ENCODE data around the gene PPP2R2D.

DNA sequence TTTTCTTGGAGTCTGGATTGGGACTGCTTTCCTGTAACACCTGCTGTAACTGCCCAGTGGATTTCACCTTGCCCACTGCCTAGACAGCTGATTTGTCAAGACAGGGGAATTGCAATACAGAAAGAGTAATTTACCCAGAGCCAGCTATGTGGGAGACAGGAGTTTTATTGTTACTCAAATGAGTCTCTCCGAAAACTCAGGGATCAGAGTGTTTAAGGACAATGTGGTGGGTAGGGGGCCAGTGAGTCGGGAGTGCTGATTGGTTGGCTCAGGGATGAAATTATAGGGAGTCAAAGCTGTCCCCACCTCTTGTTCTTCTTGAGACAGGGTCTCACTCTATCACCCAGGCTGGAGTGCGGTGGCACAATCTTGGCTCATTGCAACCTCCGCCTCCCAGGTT, 106.2 kb downstream of the PPP2R2D start:
- TF ChIP-seq, protein P1, sequence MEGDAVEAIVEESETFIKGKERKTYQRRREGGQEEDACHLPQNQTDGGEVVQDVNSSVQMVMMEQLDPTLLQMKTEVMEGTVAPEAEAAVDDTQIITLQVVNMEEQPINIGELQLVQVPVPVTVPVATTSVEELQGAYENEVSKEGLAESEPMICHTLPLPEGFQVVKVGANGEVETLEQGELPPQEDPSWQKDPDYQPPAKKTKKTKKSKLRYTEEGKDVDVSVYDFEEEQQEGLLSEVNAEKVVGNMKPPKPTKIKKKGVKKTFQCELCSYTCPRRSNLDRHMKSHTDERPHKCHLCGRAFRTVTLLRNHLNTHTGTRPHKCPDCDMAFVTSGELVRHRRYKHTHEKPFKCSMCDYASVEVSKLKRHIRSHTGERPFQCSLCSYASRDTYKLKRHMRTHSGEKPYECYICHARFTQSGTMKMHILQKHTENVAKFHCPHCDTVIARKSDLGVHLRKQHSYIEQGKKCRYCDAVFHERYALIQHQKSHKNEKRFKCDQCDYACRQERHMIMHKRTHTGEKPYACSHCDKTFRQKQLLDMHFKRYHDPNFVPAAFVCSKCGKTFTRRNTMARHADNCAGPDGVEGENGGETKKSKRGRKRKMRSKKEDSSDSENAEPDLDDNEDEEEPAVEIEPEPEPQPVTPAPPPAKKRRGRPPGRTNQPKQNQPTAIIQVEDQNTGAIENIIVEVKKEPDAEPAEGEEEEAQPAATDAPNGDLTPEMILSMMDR (optimal IDR thresholded peaks at IDR 0.05 in 1 of 3, IDR thresholded peaks at IDR 0.05 in 1 of 3, conservative IDR thresholded peaks at IDR 0.05 in 1 of 3; ENCODE audit: extremely low read depth in 1 of 3, insufficient read depth in 2 of 3, low read length in 3 of 3) = no peak
- TF ChIP-seq EZH2 (IDR thresholded peaks at IDR 0.05; ENCODE audit: low read length) = no peak

Data from keratinocyte (primary cell).